H1 (cell line): ENCODE measurements around the gene CUEDC1. TPM values are rescaled to one million over a fixed set of nuclear protein-coding genes. Genes with fewer than 3 reads are reported as not detected.

Experiments used
- BACH1 ChIP-seq: IDR thresholded peaks from 2 replicates; pipeline ENCODE4 v1.6.1; 2012; ENCODE audit warnings: low read length, improper control_type of control experiment
- CTCF ChIP-seq, 3 experiments: IDR thresholded peaks; 1 replicate in 2 of 3; 2 replicates in 1 of 3; pipeline versions ENCODE4 v1.5.1 to v1.6.1; 2011; ENCODE audit warnings: low read length in 3 of 3, mild to moderate bottlenecking in 3 of 3, inconsistent platforms in 2 of 3, low read depth in 1 of 3, moderate library complexity in 1 of 3; ENCODE audit not compliant: insufficient read depth in 1 of 3; ENCODE audit errors: control extremely low read depth in 1 of 3
- YY1 ChIP-seq: IDR thresholded peaks from 2 replicates; pipeline ENCODE4 v1.6.1; 2011; ENCODE audit warnings: low read depth, mild to moderate bottlenecking, low read length
- polyA plus RNA-seq, 7 experiments: library from polyadenylated mRNA; depleted of rRNA in 3 of 7; stranded (reverse) in 5 of 7; unstranded in 2 of 7; fragments of >200 nt in 5 of 7; fragments of 200-250 nt in 2 of 7; gene quantifications; 1 replicate in 5 of 7; 2 replicates in 1 of 7; 4 replicates in 1 of 7; pipeline versions ENCODE4 v1.2.1 to v1.2.3, GENCODE V29; 2011 to 2013; ENCODE audit warnings: missing spikeins in 2 of 7, mixed read lengths in 2 of 7
- total RNA-seq: library from RNA; stranded (reverse); fragmentation: NEBNext Ultra II Directional; extraction: Animal tissue kit (Norgen Biotek cat#: 25700); gene quantifications from 2 replicates; pipeline ENCODE4 v1.2.1, GENCODE V29; 2021

Gene CUEDC1
- total and polyA plus RNA-seq, 2 of the 8 experiments (the other 6 are each of a cell fraction or from before 2014, with no cell fraction given): 4.0 to 10.7 TPM

- no peak for TF ChIP-seq BACH1
- peak; percentile 41 to 68 (median 61) for TF ChIP-seq CTCF (IDR thresholded peaks at IDR 0.05; ENCODE audit: control extremely low read depth in 1 of 3, insufficient read depth in 1 of 3, low read depth in 1 of 3, low read length in 3 of 3)
- no peak for TF ChIP-seq YY1
These were observed 121.0 kb downstream of the CUEDC1 start (continued) for GRCh38 chr17:57834146-57834741.
